Mammary epithelial cell (primary cell): ENCODE measurements around the gene RNF146.

Source experiments
- EZH2 ChIP-seq: IDR thresholded peaks from 2 replicates; pipeline ENCODE4 v1.6.1; 2012; ENCODE audit warnings: low read length, inconsistent platforms, borderline replicate concordance
- TF ChIP-seq, protein P1 (sequence below), 2 donors: IDR thresholded peaks in 1 of 2; conservative IDR thresholded peaks in 1 of 2; 2 replicates each; pipeline ENCODE4 v1.5.1; 2011 to 2012; ENCODE audit warnings: inconsistent platforms in 2 of 2, low read length in 2 of 2, mild to moderate bottlenecking in 2 of 2, control low read depth in 1 of 2, low read depth in 1 of 2; ENCODE audit not compliant: insufficient read depth in 1 of 2; ENCODE audit errors: extremely low read depth in 1 of 2

DNA sequence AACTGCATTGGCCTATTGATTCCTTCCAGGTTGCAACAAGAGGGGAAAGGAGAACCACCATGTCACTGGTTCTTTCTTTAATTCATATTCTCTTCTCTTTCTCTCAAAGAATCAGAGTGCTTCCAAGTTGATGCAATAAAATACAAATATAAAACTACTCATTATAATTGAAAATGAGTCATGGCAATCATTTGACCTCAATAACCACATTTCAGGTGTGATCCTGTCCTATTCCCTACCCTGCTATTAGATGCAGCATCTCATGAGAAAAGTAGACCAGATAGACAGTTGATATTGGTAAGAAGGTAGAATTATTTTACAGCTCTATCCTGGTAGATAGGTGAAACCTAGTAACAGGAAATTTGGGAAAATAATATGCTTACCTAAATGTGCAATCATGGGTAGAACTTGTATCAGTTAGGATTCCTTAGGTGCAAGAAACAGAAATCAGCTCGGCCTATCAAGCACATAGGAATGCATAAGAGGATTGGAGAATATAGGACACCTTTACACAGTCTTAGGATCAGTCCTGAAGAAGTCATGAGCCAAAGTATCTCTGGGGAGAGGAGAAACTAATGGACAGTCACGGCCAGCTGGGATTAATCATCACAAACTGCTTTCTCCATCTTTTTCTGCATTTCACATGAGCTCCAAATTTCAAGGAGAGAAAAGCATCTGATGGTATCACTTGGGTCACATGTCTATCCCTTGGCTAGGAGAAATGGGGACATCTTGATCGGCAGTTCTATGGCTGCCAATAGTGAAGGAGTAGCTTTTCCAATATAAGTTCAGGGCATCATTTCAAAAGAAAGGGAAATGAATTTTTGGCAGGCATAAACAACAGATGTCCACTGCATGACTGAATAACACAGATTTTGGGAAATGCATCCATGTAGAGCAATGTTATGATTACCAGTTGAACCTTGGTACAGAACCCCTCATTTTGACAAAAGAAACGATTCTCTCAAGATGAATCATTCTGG, 19.3 kb upstream of the RNF146 start:
- TF ChIP-seq EZH2, result no peak
- TF ChIP-seq, protein P1, sequence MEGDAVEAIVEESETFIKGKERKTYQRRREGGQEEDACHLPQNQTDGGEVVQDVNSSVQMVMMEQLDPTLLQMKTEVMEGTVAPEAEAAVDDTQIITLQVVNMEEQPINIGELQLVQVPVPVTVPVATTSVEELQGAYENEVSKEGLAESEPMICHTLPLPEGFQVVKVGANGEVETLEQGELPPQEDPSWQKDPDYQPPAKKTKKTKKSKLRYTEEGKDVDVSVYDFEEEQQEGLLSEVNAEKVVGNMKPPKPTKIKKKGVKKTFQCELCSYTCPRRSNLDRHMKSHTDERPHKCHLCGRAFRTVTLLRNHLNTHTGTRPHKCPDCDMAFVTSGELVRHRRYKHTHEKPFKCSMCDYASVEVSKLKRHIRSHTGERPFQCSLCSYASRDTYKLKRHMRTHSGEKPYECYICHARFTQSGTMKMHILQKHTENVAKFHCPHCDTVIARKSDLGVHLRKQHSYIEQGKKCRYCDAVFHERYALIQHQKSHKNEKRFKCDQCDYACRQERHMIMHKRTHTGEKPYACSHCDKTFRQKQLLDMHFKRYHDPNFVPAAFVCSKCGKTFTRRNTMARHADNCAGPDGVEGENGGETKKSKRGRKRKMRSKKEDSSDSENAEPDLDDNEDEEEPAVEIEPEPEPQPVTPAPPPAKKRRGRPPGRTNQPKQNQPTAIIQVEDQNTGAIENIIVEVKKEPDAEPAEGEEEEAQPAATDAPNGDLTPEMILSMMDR (conservative IDR thresholded peaks at IDR 0.05 in 1 of 2, IDR thresholded peaks at IDR 0.05 in 1 of 2; ENCODE audit: extremely low read depth in 1 of 2, insufficient read depth in 1 of 2, low read depth in 1 of 2, low read length in 2 of 2), result no peak
